ENCODE data around the gene ELOVL1. TPM values are rescaled to one million over a fixed set of nuclear protein-coding genes. Genes with fewer than 3 reads are reported as not detected.

ELOVL1 gene
- total RNA-seq, 2 donors from 2014 or later = 165 to 176 TPM

GRCh38 chr1:43339584-43340232, 28.1 kb downstream of the ELOVL1 start:
- no peaks in the 10 kb centered on the region for H3K36me3 ChIP-seq

DNA sequence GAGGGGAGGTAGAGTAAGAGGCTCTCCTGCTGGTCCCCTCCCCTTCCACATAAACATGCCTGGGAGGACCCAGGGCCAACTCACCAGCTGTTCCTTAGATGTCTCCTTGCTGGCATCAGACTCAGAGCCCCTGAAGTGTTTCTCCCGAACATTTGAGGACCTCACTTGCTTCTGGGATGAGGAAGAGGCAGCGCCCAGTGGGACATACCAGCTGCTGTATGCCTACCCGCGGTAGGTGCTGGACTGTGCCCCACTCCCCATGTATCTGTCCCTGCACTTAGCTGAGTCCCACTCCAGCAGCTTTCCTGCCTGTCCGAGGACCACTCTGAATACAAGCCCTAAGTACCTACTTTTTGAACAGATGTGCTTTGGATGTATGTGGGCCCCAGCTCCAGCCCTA, 29.8 kb downstream of the ELOVL1 start:
- DNase-seq = no peak
- H3K27me3 ChIP-seq = no peaks in the 10 kb centered on the region
- intact Hi-C loops (cut with DNase I) = no loop called here
- TF ChIP-seq CTCF (IDR thresholded peaks at IDR 0.05) = no peak
- H3K36me3 ChIP-seq = no peaks in the 10 kb centered on the region
- no peak overlapping the region for H3K9ac ChIP-seq (ENCODE audit: low read depth in 2 of 2, low read length in 2 of 2)
- H3K27ac ChIP-seq = no peak overlapping the region
- H3K4me1 ChIP-seq = no peaks in the 10 kb centered on the region
- H3K9me3 ChIP-seq = no peaks in the 10 kb centered on the region
- H3K4me3 ChIP-seq = no peak overlapping the region

More at GRCh38 chr1:43339584-43340232, 28.1 kb downstream of the ELOVL1 start:
- intact Hi-C loops (cut with DNase I) = no loop called here
- no peak for DNase-seq
- no peak overlapping the region for H3K9ac ChIP-seq (ENCODE audit: low read depth in 2 of 2, low read length in 2 of 2)
- no peak overlapping the region for H3K4me3 ChIP-seq
- no peak for TF ChIP-seq CTCF (IDR thresholded peaks at IDR 0.05)
- H3K9me3 ChIP-seq = no peaks in the 10 kb centered on the region
- no peak overlapping the region for H3K27ac ChIP-seq
- H3K4me1 ChIP-seq = no peaks in the 10 kb centered on the region
- H3K27me3 ChIP-seq = no peaks in the 10 kb centered on the region

DNA sequence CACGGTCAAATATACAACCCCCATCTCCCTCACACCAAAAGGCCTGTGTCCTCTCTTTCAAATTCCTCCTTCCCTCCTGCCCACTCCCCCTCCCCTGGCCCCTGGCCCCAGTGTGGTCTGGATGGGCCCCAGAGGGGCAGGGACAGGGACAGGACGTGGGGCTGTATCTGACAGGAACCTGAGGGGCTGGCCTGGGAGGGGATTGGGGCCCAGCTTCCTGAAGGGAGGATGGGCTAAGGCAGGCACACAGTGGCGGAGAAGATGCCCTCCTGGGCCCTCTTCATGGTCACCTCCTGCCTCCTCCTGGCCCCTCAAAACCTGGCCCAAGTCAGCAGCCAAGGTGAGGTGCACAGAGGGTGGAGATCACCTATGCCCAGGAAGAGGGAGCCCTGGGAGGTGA, 30.2 kb downstream of the ELOVL1 start, which contains the start of gene MPL:
Gene MPL (plus strand): TSS at position 231 of the 400 bp plus-strand sequence. CDS start 31 bp downstream, at position 262.
- Histone ChIP-seq H3K36me3 (no peaks in the 10 kb centered on the region), H3K4me3 (no peak within 1 kb of the TSS), H3K9ac (ENCODE audit: low read depth in 2 of 2, low read length in 2 of 2) (no peak within 1 kb of the TSS), H3K27me3 (no peaks in the 10 kb centered on the region), H3K4me1 (no peaks in the 10 kb centered on the region), H3K9me3 (no peaks in the 10 kb centered on the region), H3K27ac (no peak within 1 kb of the TSS)
- intact Hi-C loops (cut with DNase I) = no loop called here
- no peak for DNase-seq
- no peak for TF ChIP-seq CTCF (IDR thresholded peaks at IDR 0.05)

DNA sequence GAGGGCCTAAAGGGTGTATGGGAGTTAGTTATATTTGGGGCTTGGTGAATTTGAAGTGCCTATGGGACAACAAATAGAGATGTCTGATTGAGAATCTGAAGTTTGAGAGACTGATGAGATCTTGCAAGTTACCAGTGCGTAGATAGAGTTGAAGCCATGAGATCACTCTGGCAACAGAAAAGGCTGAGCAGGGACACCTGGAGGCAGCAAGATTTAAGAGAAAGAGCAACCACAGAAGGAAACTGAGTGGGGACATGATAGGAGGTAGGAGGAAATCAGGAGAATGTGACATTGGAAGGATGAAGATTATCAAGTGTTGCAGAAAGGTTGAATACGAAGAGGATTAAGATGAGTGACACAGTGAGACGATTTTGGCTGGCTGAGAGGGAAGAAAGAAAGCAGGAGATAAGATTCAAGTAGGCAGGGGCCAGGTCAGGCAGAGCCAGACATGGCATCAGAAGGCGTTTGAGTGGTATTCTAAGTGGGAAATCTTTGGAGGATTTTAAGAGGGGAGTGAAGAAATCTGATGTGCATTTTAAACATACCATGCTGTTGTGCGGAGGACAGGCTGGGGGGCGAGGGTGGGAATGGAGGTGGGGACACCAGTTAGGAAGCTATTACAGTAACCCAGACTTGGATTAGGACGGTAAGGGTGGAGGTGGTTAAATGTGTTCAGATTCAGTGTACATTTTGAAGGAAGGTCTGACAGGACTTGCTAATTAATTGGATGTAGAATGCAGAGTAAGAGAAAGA, 33.2 kb downstream of the ELOVL1 start:
- Histone ChIP-seq H3K4me3 (no peak overlapping the region), H3K27me3 (no peaks in the 10 kb centered on the region), H3K27ac (no peak overlapping the region), H3K4me1 (no peaks in the 10 kb centered on the region), H3K36me3 (no peaks in the 10 kb centered on the region), H3K9me3 (no peaks in the 10 kb centered on the region), H3K9ac (ENCODE audit: low read depth in 2 of 2, low read length in 2 of 2) (no peak overlapping the region)
- intact Hi-C loops (cut with DNase I) = no loop called here
- no peak for TF ChIP-seq CTCF (IDR thresholded peaks at IDR 0.05)
- no peak for DNase-seq

GRCh38 chr1:43331688-43332087, 36.1 kb downstream of the ELOVL1 start:
- Histone ChIP-seq H3K27me3 (no peaks in the 10 kb centered on the region), H3K36me3 (no peaks in the 10 kb centered on the region), H3K9me3 (no peaks in the 10 kb centered on the region), H3K27ac (no peak overlapping the region), H3K4me3 (no peak overlapping the region), H3K9ac (ENCODE audit: low read depth in 2 of 2, low read length in 2 of 2) (no peak overlapping the region), H3K4me1 (no peaks in the 10 kb centered on the region)
- no peak for DNase-seq
- intact Hi-C loops (cut with DNase I) = no loop called here
- TF ChIP-seq CTCF (IDR thresholded peaks at IDR 0.05) = no peak
